NCI-H1694 (cell line): ENCODE results near the gene KRTAP10-12.
"Not testable (repeated sequence)": the region's sequence is repeated elsewhere in the genome, so short reads cannot be mapped to it uniquely, and the experiment has no call there.

Experiments
- DNase-seq: peaks from one replicate; lab custom pipeline; 2025; lab: John Stamatoyannopoulos, UW

KRTAP10-12 gene, protein sequence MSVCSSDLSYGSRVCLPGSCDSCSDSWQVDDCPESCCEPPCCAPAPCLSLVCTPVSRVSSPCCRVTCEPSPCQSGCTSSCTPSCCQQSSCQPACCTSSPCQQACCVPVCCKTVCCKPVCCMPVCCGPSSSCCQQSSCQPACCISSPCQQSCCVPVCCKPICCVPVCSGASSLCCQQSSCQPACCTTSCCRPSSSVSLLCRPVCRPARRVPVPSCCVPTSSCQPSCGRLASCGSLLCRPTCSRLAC

DNA sequence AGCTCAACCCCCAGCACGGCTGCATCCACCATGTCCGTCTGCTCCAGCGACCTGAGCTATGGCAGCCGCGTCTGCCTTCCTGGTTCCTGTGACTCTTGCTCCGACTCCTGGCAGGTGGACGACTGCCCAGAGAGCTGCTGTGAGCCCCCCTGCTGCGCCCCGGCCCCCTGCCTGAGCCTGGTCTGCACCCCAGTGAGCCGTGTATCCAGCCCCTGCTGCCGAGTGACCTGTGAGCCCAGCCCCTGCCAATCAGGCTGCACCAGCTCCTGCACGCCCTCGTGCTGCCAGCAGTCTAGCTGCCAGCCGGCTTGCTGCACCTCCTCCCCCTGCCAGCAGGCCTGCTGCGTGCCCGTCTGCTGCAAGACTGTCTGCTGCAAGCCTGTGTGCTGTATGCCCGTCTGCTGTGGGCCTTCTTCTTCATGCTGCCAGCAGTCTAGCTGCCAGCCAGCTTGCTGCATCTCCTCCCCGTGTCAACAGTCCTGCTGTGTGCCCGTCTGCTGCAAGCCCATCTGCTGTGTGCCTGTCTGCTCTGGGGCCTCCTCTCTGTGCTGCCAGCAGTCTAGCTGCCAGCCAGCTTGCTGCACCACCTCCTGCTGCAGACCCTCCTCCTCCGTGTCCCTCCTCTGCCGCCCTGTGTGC lies at the start of gene KRTAP10-12:
Gene KRTAP10-12, plus strand, starts transcription at position 1 of the 639 bp plus-strand sequence. Its CDS starts 30 bp downstream, at position 31.
- not testable (repeated sequence) for DNase-seq

DNA sequence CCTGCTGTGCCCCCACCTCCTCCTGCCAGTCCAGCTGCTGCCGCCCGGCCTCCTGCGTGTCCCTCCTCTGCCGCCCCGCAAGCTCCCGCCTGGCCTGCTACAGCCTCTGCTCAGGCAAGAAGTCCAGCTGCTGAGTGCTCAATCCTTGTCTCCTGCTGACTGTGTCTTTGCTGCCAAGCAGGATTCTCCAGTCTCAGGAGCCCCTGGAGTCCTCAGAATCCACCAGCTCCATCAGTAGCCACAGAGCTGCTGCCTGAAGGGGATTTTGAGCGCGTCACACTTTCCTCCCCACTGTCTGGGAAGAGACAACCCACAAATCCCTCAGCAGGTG lies 49.8 kb upstream of the KRTAP10-12 start:
- no peak for DNase-seq

DNA sequence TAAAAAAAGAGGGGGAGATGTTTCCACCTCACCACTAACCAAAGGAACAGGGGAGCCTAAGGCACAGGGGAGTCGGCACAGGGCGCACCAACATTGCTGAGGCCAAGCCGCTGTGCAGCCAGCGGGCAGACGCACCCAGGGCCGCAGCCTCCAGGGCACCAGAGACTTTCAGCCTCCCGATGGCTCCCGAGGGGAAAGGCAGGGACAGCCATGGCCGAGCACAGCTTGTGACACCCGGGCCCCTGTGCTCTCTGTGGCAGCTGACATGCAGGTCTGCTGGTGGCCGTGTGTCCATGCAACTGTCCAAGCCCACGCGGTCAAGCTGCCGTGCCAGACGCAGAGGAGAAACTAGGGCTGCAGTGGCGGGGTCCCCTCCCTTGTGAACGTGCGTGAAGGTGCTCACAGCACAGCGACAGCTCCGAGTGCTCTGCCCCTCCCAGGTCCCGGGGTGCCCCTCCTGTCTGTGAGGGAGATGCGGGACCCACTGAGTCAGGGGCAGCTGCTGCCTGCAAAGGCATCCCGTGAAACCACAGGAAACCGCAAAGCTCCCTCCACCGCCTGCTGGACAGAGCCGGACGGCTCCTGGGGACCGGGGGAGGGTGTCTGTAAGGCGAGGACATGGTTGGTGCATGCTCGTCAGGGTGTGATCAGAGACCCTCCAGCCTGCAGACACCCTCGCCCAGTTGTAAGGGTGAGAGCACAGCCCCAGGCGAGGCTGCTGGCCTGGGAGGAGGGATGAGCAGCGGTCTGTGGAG lies 48.2 kb upstream of the KRTAP10-12 start:
- DNase-seq, result no peak

DNA sequence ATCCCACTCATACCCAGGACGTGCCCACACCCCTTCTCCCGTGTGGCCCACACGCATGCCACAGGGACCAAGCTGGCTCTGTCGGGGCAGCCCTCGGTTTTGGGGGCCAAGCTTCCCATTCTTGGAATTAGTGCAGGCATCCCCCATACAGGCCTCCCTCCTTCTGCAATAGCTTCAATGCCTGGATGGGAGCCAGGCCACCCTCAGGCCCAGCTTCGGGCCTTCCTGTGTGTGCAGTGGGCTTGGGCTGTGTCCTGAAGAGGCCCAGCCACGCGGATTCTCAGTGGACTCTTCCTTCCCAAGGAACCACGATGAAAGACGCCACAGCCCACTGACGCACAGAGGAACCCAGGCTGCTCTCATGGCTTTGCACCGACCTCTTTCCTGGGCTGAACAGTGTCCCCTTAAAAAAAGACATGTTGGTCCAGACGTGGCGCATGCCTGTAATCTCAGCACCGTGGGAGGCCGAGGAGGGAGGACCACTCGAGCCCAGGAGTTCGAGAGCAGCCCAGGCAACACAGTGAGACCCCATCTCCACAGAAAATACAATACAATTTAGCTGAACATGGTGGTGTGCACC lies 47.4 kb upstream of the KRTAP10-12 start:
- DNase-seq, result no peak

DNA sequence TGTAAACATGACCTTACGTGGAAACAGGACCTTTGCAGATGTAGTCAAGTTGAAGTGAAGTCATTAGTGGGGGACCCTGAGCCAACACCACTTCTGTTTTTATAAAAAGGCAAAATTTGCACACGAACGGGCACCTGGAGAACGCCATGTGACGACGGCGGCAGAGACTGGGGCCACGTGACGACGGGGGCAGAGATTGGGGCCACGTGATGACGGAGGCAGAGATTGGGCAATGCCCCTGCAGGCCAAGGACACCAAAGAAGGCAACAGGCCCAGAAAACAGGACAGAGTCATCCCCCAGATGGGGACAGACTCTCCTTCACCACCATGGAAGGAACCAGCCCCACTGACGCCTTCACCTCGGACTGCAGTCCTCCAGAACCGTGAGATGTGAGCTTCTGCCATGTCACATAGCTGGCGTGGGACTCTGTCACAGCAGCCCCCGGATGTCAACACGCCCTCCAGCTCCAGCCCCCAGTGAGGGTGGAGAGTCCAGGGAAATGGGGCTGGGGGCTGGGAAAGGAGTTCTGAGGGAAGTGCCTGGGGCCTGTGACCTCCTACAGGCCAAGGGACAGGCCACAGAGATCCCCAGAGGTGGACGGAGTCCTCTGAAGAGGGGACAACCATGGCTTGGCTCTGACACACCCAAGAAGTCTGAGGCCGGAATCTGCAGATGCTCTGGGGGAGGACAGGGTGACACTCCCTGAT lies 46.6 kb upstream of the KRTAP10-12 start:
- DNase-seq, result no peak

DNA sequence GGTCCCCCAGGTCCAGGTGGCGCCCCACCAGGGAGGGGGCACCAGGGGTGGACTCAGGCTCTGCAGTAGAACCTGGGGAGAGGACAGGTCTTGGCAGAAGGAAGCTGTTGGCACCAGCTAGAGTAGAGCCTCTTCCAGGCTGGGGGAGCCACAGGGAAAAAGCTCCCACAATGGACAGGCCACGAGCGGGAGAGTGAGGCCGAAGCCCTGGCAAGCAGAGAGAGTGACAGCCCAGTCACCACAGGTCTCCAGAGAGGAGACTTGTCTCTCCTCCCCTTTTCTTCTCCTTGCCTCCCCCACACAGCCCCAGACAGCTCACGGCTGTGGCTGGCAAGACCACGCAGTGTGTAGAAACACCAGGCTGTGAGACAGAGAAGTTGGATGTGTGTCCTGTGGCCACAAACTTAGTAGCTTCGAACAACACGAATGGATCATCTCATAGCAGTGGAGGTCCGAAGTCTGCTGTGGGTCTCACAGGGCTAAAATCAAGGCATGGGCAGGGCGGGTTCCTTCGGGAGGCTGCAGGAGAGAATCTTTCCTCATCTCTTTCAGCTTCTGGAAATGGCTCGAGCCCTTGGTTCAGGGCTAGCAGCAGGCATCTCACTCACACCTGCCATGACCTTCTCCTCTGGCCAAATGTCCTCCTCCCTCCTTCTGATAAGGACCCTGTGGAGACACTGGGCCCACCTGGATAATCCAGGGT lies 45.8 kb upstream of the KRTAP10-12 start:
- DNase-seq, result no peak

DNA sequence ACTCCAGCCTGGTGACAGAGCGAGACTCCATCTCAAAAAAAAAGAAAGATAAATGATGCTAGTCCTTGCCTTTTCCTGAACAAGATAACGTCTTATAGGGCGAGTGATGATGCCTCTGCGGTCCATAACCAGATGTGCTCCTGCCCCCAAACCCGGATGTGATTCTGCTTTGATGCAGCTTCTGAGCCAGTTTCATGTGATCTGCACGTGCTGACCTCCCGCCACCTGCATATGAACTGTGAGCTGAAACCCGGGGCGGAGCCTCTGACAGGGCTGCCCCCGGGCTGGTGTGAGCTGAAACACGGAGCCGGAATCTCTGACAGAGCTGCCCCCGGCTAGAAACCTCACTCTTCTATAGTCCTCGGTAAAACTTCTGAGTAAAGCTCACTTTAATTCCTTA lies 43.8 kb upstream of the KRTAP10-12 start:
- no peak for DNase-seq

DNA sequence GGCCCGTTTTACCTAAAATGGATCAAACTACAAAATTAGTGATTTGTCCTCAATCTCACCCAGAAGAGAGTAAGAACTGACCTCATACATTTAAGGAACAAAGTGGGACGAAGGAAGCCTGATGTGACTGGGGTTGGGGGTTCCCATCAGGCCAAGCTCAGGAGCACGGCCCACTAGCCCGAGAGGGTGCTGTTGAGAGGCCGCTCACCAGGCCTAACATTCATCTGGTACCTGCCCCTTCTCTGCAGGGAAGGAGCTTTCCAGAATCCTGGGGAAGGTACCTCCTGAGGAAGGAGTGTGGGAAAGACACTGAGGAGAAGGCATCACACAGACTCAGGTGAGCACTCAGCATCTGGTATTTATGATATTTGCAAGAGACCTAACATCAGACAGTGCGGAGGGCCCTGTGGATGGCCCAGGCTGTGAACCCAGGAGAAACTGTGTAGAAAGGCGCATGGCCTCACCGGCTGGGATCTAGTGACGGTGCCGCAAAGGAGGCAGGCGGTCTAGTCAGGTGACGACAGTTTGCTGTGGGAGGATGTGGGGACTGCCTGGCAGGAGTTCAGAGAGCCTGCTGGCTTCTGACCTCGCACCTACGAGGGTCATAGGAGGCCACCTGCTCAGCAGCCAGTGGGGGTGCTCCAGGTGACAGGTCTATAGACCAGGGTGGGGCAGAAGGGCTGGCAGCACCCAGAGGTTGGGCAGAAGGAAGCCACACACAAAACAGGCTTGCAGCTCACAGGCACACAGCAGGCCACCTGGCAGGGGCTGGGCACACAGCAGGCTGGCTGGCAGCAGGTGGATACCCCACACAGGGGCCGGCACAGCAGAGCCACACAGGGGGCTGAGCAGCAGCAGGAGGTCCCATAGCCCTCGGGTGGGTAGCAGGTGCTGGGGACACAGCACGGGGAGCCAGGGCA lies 43.1 kb upstream of the KRTAP10-12 start:
- no peak for DNase-seq

DNA sequence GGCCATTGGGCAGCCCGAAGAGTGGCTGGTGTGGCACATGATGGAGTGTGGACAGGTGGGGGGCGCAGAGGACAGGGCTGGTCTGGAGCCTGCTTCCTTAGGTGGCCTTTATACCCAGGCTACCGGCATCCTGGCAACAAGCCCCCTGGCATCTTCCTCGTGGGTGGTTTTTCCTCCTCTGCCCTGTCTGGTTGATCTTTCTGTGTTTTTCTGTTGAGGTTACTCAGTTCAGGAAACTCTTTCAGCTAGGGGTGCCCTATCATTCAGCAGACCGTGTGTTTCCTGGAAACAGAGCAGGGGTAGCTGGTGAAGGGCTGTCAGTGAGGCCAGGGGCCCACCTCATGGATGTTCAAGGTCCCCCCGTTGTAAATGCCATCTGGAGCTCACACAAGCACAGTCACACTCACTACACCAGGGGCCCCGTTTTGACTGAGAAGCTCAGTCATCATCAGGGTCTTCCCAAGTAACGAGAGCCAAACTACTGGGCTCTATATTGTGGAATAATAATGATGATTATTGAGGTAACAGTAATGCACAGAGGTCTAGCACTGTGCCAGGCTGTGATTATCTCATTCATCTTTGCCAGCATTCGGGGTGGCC lies 42.3 kb upstream of the KRTAP10-12 start, which contains the start of gene KRTAP12-4:
Gene KRTAP12-4, minus strand, starts transcription at position 84 of the 600 bp plus-strand sequence. Its CDS starts 45 bp downstream, at position 39.
- DNase-seq, result no peak

DNA sequence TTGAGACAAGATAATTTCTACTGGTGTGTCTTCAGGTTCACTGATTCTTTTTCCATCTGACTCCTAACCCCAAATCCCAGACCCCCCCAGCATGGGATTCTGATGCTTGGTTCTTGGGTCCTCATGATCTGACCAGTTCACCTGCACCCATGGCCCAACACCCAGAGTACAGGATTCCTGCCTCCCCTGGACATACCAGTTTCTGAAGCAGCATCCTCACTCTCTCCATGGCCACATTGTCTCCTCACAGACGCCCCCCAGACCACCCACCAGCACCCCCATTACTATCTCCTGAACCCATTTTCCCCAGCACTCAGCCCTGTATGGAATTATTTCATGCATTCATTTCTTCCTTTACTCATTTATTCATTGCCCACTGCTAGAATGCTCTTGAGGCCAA lies 40.1 kb upstream of the KRTAP10-12 start:
- DNase-seq, result no peak

DNA sequence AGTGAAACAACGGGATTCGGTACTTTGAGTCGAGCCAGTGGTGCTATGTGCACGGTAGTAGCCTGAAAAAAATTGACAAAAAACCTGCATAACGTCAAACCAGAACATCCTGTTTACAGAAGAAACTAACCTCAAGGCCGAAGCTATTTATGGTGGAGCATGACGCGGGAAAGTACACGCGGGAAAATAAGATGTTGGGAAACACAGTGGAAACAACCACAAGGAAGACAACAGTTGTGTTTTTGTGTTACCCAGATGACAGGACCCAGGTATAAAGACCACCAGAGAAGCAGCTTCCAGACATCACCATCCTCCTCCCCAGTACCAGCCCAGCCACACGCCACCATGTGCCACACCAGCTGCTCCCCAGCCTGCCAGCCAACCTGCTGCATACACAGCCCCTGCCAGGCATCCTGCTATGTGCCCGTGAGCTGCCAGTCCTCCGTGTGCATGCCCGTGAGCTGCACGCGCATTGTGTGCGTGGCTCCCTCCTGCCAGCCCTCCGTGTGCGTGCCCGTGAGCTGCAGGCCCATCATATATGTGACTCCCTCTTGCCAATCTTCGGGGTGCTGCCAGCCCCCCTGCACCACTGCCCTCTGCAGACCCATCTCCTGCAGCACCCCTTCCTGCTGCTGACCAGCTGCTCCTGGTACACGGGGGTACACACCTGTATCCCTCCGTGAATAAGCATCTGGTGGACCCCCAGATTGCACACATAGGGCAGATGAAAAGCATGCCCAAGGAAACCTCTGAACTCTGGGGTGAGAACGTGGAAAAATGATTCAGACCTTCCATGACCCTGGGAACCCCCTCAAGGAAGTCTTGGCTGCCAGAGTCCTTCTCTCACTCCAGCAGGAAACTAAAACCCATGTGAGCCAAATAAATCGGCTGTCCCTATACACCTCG lies 39.1 kb upstream of the KRTAP10-12 start, which contains the start of gene KRTAP12-3:
Gene KRTAP12-3, plus strand, starts transcription at position 298 of the 906 bp plus-strand sequence. Its CDS starts 48 bp downstream, at position 346.
- DNase-seq, result peak; percentile 37

DNA sequence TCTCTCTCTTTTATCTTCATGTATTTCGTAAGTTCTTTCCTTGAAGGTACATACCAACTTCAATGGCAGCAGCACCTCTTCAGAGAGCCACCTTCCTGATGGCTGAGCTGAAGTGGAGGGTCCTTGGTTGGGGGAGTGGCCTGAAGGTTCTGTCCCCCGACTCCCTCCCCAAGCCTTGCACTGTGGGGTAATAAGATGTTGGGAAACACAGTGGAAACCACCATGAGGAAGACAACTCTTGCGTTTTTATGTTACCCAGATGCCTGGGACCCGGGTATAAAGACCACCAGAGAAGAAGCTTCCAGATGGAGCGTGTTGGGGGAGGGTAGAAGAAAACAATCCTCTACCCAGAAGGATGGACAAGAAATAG lies 38.4 kb upstream of the KRTAP10-12 start:
- no peak for DNase-seq

DNA sequence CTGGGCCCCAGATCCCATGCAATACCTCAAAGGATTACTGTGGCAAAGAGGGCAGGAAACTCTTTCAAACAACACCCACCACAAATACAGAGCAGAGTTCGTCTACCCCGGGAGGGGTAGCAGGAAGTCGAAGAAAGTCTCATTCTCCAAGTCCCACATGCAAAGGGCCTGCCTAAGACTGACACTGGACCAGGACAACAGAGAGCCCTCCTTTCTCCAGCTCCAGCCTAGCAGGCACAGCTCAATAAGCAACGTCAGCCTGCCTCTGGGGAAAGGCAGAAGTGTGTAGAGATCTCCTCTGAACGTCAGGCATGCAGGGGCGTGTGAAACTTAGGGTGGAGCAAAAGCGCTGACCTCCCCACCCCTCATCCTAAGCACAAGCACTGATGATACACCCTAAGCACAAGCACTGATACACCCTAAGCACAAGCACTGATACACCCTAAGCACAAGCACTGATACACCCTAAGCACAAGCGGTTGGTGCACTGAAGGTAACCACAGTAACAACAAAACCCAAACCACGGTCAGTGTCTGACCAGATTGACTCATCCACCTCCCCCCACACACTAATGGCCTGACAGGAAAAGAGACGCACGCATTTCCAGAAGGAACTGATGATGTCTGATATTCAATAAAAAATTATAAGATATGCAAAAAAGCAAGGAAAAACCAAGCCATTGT lies 37.9 kb upstream of the KRTAP10-12 start:
- DNase-seq, result no peak

DNA sequence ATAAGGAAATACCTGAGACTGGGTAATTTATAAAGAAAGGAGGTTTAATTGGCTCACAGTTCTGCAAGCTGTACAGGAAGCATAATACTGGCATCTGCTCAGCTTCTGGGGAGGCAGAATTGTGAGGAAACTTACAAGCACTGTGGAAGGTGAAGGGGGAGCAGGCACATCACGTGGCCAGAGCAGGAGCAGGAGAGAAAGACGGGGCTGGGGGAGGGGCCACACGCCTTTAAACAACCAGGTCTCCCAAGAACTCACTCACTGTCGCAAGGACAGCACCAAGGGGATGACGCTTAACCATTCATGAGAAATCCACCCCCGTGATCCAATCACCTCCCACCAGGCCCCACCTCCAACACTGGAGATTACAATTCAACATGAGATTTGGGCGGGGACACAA lies 35.4 kb upstream of the KRTAP10-12 start:
- not testable (repeated sequence) for DNase-seq

DNA sequence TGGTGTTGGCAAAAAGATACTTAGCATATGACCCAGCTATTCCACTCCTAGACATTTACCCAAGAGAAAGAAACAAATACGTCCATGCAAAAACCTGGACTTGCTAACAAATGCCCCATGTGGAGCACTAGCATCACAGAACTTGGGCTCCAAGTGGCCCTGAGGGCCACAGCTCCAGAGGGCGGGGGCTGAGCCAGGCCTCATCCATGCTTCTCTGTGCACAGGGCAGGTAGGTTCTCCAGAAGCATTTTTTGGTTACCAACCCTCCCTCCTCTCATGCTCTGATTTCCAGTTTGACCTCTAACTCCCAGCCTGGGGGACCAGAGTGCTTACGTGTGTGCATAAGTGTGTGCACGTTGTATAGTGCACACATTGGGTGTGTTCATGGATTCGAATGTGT lies 32.3 kb upstream of the KRTAP10-12 start:
- DNase-seq, result no peak

DNA sequence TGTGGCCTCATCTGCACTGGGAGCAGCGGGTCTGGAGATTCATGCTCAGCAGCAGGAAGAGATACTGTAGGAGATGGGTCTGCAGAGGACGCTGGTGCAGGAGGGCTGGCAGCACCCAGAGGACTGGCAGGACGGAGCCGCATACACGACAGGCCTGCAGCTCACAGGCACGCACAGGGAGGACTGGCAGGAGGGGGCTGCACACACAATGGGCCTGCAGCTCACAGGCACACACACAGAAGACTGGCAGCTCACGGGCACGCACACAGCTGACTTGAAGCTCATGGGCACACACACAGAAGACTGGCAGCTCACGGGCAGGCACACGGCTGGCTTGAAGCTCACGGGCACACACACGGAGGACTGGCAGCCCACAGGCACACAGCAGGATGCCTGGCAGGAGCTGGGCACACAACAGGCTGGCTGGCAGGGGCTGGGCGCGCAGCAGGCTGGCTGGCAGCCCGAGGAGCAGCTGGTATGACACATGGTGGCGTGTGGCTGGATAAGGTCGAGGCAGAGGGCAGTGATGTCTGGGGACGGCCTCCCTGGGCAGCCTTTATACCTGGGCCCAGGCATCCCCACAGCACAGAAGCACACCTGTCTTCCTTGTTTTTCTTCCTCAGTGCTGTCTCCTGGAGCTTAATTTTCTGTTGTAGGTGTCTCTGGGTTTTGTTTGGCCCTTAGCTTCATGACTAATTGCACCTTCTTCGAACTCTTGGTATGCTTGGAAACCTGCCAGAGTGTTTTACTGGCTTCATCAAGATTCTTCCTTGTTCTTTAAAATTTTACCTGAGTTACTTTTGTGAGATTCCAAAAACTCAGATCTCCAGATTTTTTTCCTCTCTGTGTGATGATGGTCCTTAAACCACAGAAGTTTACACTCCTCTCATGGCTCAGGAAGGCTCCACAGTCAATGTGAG lies 30.3 kb upstream of the KRTAP10-12 start, which contains the start of gene KRTAP12-2:
Gene KRTAP12-2, minus strand, starts transcription at position 527 of the 920 bp plus-strand sequence. Its CDS starts 41 bp downstream, at position 486.
- DNase-seq, result peak; percentile 42

DNA sequence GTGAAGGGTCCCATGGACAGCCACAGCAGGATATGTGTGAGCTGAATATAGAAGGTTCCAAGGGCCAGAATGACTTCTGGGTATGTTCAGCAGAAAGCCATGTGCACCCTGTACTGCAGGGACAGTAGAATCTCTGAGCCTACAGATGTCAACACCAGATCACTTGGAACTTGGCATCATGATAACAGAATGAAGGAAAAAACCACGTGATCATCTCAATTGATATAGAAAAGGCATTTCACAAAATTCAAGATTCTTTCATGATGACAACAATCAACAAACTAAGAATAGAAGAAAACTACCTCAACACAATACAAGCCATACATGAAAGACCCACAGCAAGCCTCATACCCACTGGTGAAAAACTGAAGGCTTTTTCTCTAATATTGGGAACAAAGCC lies 29.4 kb upstream of the KRTAP10-12 start:
- no peak for DNase-seq
